Vagina (tissue), 2 donors: ENCODE data around the gene KRTAP10-8. TPM values are rescaled to one million over a fixed set of nuclear protein-coding genes. Genes with fewer than 3 reads are reported as not detected.

Experiments
- DNase-seq, 2 donors: peaks; one replicate each; pipeline ENCODE4 v3.0.0-alpha.2; 2017; ENCODE audit errors: extremely low spot score in 2 of 2
- H3K27ac ChIP-seq: fragments of 200-600 bp; sonication (generic); one replicate; pipeline ENCODE4 v1.5.1; 2019
- H3K27me3 ChIP-seq: fragments of 200-600 bp; sonication (generic); one replicate; pipeline ENCODE4 v1.5.1; 2019
- H3K36me3 ChIP-seq, 2 donors: fragments of 200-600 bp; sonication (generic); one replicate each; pipeline ENCODE4 v1.5.1; 2017 to 2019
- H3K4me1 ChIP-seq: fragments of 200-600 bp; sonication (generic); one replicate; pipeline ENCODE4 v1.5.1; 2019
- H3K4me3 ChIP-seq, 2 donors: fragments of 200-600 bp; sonication (generic); 1 replicate in 1 of 2; 2 replicates in 1 of 2; pipeline ENCODE4 v1.5.1; 2016 to 2019
- H3K9me3 ChIP-seq: fragments of 200-600 bp; sonication (generic); one replicate; pipeline ENCODE4 v1.5.1; 2019
- POLR2A ChIP-seq, 2 donors: fragments of 450-650 bp; IDR thresholded peaks; one replicate each; pipeline ENCODE4 v1.6.1; 2017; ENCODE audit warnings: antibody characterized with exemption in 2 of 2, mild to moderate bottlenecking in 2 of 2, moderate library complexity in 2 of 2
- POLR2AphosphoS5 ChIP-seq, 2 donors: sonication (generic); formaldehyde crosslinking; IDR thresholded peaks; one replicate each; pipeline ENCODE4 v1.9.0; 2017; ENCODE audit warnings: antibody characterized with exemption in 2 of 2, mild to moderate bottlenecking in 2 of 2, low read depth in 1 of 2; ENCODE audit not compliant: insufficient read depth in 1 of 2
- intact Hi-C: fragments of 100-400 bp; cut with DNase I; formaldehyde crosslinking; loops from one replicate; pipeline ENCODE4 v1.15.1; 2023
- total RNA-seq: library from RNA; depleted of rRNA; stranded (reverse); fragments of >200 nt; gene quantifications from one replicate; pipeline ENCODE4 v1.2.3, GENCODE V29; 2016
- TF ChIP-seq, protein P1 (sequence below), 3 experiments: fragments of 450-650 bp in 2 of 3; fragments of 200-600 bp in 1 of 3; sonication (generic) in 1 of 3; IDR thresholded peaks; one replicate each; pipeline ENCODE4 v1.5.1; 2017 to 2019; ENCODE audit warnings: antibody characterized with exemption in 3 of 3, mild to moderate bottlenecking in 2 of 3, moderate library complexity in 2 of 3

Gene KRTAP10-8
- total RNA-seq, 1 donor from 2014 or later = not detected

DNA sequence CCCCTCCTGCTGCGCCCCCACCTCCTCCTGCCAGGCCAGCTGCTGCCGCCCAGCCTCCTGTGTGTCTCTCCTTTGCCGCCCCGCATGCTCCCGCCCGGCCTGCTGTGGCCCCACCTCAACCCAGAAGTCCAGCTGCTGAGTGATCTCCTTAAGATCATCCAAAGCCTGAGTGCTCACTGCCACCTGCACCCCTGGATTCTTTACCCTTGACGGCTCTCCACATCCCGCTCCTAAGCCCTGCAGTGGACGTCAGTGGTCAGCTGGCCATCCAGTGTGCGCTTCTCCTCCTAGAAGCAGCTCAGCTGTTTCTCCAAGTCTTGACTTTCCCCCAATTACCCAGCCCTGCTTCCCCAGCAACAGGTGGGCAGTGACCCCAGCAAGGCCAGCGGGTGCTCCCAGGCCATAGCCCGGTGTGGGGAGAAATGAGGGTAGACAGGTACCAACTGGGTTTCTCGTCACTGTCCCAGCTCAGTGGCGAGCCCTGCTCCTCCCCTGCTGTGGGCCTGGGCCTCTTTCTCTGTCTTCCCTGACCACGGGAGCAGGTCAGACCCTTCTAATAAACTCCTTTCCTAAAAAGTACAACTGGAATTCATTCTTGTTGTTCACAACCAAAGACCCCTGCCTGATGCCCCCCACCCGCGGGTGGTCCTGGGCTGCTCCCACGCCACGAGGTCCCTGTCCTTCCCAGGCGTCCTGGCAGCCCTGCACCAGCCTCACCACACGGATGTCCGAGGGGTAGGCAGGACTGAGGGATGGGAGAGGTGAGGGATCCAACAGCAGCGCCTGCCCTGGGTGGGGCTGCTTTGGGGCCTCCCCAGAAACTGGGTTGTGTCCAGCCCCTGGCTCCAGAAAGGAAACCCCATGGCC is 10.1 kb upstream of the KRTAP10-8 start:
- Histone ChIP-seq H3K36me3 (no peaks in the 10 kb centered on the region), H3K4me3 (no peak overlapping the region), H3K27me3 (no peaks in the 10 kb centered on the region), H3K27ac (no peak overlapping the region), H3K9me3 (no peaks in the 10 kb centered on the region), H3K4me1 (no peaks in the 10 kb centered on the region)
- intact Hi-C loops = no loop called here
- TF ChIP-seq POLR2AphosphoS5 (IDR thresholded peaks at IDR 0.05; ENCODE audit: insufficient read depth in 1 of 2, low read depth in 1 of 2) (no peak), POLR2A (IDR thresholded peaks at IDR 0.05) (no peak)
- TF ChIP-seq, protein P1, sequence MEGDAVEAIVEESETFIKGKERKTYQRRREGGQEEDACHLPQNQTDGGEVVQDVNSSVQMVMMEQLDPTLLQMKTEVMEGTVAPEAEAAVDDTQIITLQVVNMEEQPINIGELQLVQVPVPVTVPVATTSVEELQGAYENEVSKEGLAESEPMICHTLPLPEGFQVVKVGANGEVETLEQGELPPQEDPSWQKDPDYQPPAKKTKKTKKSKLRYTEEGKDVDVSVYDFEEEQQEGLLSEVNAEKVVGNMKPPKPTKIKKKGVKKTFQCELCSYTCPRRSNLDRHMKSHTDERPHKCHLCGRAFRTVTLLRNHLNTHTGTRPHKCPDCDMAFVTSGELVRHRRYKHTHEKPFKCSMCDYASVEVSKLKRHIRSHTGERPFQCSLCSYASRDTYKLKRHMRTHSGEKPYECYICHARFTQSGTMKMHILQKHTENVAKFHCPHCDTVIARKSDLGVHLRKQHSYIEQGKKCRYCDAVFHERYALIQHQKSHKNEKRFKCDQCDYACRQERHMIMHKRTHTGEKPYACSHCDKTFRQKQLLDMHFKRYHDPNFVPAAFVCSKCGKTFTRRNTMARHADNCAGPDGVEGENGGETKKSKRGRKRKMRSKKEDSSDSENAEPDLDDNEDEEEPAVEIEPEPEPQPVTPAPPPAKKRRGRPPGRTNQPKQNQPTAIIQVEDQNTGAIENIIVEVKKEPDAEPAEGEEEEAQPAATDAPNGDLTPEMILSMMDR (IDR thresholded peaks at IDR 0.05) = no peak
- peak in 1 of 2 donors; percentile 52 for DNase-seq

DNA sequence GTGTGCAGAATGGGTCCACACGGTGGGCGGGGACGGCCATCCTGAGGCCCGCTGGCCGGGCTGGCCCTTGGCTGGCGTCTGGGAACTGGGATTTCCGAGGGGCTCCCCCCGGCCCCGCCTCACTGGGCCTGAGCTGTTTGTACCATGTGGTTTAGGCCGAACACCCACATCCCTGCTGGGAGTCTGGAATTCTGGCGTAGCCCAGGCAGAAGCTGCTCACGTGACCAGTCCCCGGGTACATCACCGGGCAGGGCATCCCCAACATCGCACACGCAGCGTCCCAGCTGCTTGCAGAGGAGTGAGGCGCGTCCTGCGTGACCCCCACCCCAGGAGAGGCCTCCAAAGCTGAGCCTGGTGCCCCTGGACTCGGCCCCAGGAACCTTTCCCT is 9.4 kb upstream of the KRTAP10-8 start:
- TF ChIP-seq, protein P1 (IDR thresholded peaks at IDR 0.05) = no peak
- TF ChIP-seq POLR2A (IDR thresholded peaks at IDR 0.05) = no peak
- TF ChIP-seq POLR2AphosphoS5 (IDR thresholded peaks at IDR 0.05; ENCODE audit: insufficient read depth in 1 of 2, low read depth in 1 of 2) = no peak
- H3K4me3 ChIP-seq = no peak overlapping the region
- intact Hi-C loops = no loop called here

DNA sequence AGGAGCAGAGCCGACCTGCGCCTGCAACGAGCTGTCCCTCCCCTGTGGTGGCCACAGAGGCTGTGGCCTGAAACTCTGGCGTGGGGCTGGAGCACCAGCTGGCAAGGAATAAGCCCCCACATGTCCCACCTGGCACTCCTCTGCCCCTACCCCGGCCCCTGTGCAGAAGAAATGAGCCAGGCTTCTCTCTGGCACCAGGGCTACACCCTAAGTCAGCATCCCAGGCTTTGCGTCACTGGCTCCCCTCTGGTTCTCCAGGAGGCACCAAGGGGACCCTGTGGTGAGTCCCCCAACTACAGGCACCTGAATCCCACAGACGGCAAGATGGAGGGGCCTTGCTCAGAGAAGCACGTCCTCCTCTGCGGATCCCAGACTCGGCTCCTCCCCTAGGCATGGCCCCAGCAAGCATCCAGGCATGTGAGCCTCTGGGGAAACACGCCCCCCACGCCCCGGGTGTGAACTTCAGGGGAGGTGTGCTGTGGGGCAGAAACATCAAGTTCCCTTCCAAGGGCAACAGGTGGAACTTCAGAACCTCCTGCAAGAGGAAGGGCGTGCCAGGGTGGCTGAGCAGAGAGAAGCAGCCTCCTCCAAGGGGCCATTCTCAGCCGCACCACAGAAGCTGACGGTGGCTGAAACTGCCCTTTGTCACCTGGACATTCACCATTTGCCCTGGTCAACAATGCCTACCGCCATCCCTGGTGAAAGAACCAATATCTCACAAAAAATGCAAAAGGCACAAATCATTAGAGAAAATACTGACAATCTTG is 8.6 kb upstream of the KRTAP10-8 start:
- intact Hi-C loops = no loop called here
- no peaks in the 10 kb centered on the region for H3K9me3 ChIP-seq
- H3K36me3 ChIP-seq = no peaks in the 10 kb centered on the region

More for the DNA sequence above, 9.4 kb upstream of the KRTAP10-8 start:
- Histone ChIP-seq H3K36me3 (no peaks in the 10 kb centered on the region), H3K27ac (no peak overlapping the region), H3K4me1 (no peaks in the 10 kb centered on the region), H3K27me3 (no peaks in the 10 kb centered on the region), H3K9me3 (no peaks in the 10 kb centered on the region)
- DNase-seq = no peak

DNA sequence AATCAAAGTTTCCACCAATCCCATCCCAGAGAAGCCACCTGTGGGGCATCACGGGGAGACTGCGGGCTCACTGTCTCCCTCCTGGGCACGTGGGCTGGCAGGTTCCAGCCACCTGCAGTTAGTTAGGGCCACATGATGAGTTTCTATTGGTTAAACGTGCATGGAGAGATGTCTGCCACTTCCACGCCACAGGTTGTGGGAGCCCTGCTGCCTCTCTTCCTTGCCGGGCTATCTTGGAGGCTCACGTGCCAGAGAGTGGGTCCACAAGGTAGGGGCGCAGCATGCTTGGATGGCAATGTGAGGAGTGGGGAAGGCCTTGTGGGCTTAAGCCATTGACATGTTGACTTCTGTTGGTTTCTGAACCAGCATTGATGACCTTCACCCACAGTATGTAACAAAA is 8.0 kb upstream of the KRTAP10-8 start:
- no peak overlapping the region for H3K27ac ChIP-seq
- intact Hi-C loops = no loop called here
- no peaks in the 10 kb centered on the region for H3K9me3 ChIP-seq
- H3K27me3 ChIP-seq = no peaks in the 10 kb centered on the region
- H3K4me3 ChIP-seq = no peak overlapping the region
- TF ChIP-seq POLR2A (IDR thresholded peaks at IDR 0.05) (no peak), POLR2AphosphoS5 (IDR thresholded peaks at IDR 0.05; ENCODE audit: insufficient read depth in 1 of 2, low read depth in 1 of 2) (no peak)
- TF ChIP-seq, protein P1 (IDR thresholded peaks at IDR 0.05) = no peak
- no peaks in the 10 kb centered on the region for H3K36me3 ChIP-seq
- no peaks in the 10 kb centered on the region for H3K4me1 ChIP-seq
- DNase-seq = peak in 1 of 2 donors; percentile 62

More for the DNA sequence above, 8.6 kb upstream of the KRTAP10-8 start:
- H3K4me1 ChIP-seq = no peaks in the 10 kb centered on the region
- TF ChIP-seq, protein P1 (IDR thresholded peaks at IDR 0.05) = no peak
- TF ChIP-seq POLR2A (IDR thresholded peaks at IDR 0.05) (no peak), POLR2AphosphoS5 (IDR thresholded peaks at IDR 0.05; ENCODE audit: insufficient read depth in 1 of 2, low read depth in 1 of 2) (no peak)
- no peak overlapping the region for H3K27ac ChIP-seq
- peak in 1 of 2 donors; percentile 69 for DNase-seq
- no peaks in the 10 kb centered on the region for H3K27me3 ChIP-seq
- no peak overlapping the region for H3K4me3 ChIP-seq
